Amniotic stem cell (primary cell): ENCODE results near the gene TERT.
"Not testable (repeated sequence)": the region's sequence is repeated elsewhere in the genome, so short reads cannot be mapped to it uniquely, and the experiment has no call there.

Experiments
- DNase-seq: peaks from one replicate; lab custom pipeline; 2025; lab: John Stamatoyannopoulos, UW

Gene TERT

DNA sequence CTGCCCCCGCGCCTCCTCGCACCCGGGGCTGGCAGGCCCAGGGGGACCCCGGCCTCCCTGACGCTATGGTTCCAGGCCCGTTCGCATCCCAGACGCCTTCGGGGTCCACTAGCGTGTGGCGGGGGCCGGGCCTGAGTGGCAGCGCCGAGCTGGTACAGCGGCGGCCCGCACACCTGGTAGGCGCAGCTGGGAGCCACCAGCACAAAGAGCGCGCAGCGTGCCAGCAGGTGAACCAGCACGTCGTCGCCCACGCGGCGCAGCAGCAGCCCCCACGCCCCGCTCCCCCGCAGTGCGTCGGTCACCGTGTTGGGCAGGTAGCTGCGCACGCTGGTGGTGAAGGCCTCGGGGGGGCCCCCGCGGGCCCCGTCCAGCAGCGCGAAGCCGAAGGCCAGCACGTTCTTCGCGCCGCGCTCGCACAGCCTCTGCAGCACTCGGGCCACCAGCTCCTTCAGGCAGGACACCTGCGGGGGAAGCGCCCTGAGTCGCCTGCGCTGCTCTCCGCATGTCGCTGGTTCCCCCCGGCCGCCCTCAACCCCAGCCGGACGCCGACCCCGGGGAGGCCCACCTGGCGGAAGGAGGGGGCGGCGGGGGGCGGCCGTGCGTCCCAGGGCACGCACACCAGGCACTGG is 548 bp downstream of the TERT start:
- DNase-seq = no peak

- no peak for DNase-seq
Measured at GRCh38 chr5:1293416-1294205, 1.3 kb downstream of the TERT start.

- DNase-seq = no peak
Measured at GRCh38 chr5:1292846-1293415, 1.9 kb downstream of the TERT start.

- DNase-seq = no peak
Measured at GRCh38 chr5:1292139-1292538, 2.7 kb downstream of the TERT start.

DNA sequence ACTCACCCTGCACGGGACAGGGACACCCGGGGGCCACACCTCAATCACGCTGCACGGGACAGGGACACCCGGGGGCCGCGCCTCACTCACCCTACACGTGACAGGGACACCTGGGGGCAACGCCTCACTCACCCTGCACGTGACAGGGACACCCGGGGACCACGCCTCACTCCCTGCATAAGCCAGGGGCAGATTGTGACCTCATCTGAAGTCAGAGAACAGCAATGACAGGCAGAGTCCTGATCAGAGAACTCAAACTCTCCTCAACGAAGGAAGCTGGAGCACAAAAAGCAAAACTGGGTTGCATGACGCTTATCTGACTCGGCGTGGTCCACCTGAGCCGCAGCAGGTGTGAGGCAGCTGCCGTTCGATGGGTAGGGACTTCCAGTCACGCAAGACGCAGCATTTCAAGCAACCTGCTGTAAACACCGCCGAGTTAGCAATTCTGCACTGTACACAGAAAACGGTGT is 3.2 kb downstream of the TERT start:
- DNase-seq = no peak

GRCh38 chr5:1290956-1291355 is 3.9 kb downstream of the TERT start:
- DNase-seq = not testable (repeated sequence)

GRCh38 chr5:1289559-1289958 is 5.3 kb downstream of the TERT start:
- not testable (repeated sequence) for DNase-seq

GRCh38 chr5:1288439-1289335 is 6.2 kb downstream of the TERT start:
- no peak for DNase-seq

- DNase-seq = no peak
Measured at GRCh38 chr5:1285883-1286291, 9.0 kb downstream of the TERT start.

DNA sequence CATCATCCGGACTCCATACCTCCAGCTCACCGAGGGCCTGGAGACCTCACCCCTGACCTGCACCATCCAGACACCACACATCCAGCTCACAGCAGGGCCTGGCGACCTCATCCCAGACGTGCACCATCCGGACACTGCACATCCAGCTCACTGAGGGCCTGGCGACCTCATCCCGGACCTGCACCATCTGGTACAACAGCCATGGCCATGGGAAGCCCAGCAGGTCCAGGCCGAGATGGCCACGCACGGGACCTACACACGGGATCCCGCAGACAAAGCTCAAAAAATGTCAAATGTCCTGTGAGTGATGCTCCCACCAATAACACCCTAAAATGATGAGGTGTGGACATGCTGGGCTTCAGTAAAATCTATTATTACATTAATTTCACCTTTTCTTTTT is 9.7 kb downstream of the TERT start:
- DNase-seq = no peak

DNA sequence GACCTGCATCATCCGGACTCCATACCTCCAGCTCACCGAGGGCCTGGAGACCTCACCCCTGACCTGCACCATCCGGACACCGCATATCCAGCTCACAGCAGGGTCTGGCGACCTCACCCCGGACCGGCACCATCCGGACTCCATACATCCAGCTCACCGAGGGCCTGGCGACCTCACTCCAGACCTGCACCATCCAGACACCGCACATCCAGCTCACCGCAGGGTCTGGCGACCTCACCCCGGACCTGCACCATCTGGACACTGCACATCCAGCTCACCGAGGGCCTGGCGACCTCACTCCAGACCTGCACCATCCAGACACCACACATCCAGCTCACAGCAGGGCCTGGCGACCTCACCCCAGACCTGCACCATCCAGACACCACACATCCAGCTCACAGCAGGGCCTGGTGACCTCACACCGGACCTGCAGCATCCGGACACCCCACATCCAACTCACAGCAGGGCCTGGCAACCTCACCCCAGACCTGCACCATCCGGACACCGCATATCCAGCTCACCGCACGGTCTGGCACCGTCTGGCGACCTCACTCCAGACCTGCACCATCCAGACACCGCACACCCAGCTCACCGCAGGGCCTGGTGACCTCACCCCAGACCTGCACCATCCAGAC is 10.4 kb downstream of the TERT start:
- not testable (repeated sequence) for DNase-seq

DNA sequence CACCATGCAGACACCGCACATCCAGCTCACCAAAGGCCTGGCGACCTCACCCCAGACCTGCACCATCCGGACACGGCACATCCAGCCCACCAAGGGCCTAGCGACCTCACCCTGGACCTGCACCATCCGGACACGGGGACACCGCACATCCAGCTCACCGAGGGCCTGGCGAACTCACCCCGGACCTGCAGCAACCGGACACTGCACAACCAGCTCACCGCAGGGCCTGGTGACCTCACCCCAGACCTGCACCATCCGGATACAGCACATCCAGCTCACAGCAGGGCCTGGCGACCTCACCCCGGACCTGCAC is 11.2 kb downstream of the TERT start:
- DNase-seq = not testable (repeated sequence)

DNA sequence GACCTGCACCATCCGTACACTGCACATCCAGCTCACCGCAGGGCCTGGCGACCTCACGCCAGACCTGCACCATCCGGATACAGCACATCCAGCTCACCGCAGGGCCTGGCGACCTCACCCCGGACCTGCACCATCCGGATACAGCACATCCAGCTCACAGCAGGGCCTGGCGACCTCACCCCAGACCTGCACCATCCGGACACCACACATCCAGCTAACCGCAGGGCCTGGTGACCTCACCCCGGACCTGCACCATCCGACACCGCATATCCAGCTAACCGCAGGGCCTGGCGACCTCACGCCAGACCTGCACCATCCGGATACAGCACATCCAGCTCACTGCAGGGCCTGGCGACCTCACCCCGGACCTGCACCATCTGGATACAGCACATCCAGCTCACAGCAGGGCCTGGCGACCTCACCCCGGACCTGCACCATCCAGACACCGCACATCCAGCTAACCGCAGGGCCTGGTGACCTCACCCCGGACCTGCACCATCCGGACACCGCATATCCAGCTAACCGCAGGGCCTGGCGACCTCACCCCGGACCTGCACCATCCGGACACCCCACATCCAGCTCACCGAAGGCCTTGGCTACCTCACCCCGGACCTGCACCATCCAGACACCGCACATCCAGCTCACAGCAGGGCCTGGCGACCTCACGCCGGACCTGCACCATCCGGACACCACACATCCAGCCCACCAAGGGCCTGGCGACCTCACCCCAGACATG is 11.7 kb downstream of the TERT start:
- not testable (repeated sequence) for DNase-seq

- DNase-seq = no peak
Measured at GRCh38 chr5:1282131-1282992, 12.5 kb downstream of the TERT start.

- DNase-seq = no peak
Measured at GRCh38 chr5:1281038-1281882, 13.6 kb downstream of the TERT start.

DNA sequence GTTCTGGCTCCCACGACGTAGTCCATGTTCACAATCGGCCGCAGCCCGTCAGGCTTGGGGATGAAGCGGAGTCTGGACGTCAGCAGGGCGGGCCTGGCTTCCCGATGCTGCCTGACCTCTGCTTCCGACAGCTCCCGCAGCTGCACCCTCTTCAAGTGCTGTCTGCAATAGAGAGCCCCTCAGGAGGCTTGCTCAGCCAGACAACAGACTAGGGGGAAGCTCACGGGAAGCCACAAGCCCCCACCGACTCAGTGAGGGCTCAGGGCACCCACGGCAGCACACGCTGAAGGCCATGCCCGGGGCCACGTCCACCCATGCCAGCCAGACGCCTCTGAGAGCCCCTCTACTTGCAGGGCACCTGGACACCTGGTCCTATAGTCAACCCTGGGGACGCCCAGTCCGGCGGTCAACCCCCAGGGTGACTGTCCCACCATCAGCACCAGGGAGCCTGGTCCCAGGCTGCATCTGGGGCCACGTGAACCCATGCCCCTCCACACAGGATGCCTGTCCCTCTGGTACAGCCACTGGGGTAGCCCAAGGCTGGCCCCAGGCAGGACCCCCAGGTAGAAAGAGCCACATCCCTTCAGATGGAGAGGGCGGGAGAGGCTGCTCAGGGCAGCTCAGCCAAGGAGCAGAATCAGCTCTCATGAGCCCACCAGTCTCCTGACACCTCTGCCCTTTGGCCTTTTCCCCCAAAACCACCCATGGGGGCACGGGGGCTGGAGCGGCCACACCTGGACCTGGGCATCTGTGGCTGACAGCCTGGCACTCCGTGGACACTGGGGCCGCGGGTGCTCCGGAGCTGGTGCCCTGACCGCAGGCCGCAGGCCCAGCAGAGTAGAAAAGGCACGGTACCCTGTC is 14.5 kb downstream of the TERT start:
- DNase-seq = no peak

GRCh38 chr5:1279443-1280151 is 15.3 kb downstream of the TERT start:
- no peak for DNase-seq
